Lower leg skin (tissue), 4 donors: Measurements from ENCODE around the gene DPYSL3. TPM values are rescaled to one million over a fixed set of nuclear protein-coding genes. Genes with fewer than 3 reads are reported as not detected.

Experiments used
- DNase-seq, 2 donors: peaks; one replicate each; pipeline ENCODE4 v3.0.0-alpha.2; 2019; ENCODE audit warnings: low spot score in 2 of 2
- H3K4me3 ChIP-seq: fragments of 200-600 bp; sonication (generic); 2 replicates; pipeline ENCODE4 v1.5.1; 2017; ENCODE audit warnings: mild to moderate bottlenecking, low read depth; ENCODE audit not compliant: poor library complexity, severe bottlenecking
- CTCF ChIP-seq, 3 donors: fragments of 450-650 bp; IDR thresholded peaks; one replicate each; pipeline ENCODE4 v1.5.1; 2016; ENCODE audit warnings: antibody characterized with exemption in 3 of 3, mild to moderate bottlenecking in 3 of 3, moderate library complexity in 2 of 3
- POLR2A ChIP-seq, 2 donors: fragments of 450-650 bp; IDR thresholded peaks; one replicate each; pipeline ENCODE4 v1.6.1; 2016 to 2017; ENCODE audit warnings: antibody characterized with exemption in 2 of 2, mild to moderate bottlenecking in 1 of 2, moderate library complexity in 1 of 2
- WGBS, 2 donors: methylation state at CpG; one replicate each; pipeline ENCODE4 v1.1.5; 2018; 5-methylcytosine and 5-hydroxymethylcytosine counted together
- intact Hi-C: fragments of 100-400 bp; cut with DNase I; formaldehyde crosslinking; loops from one replicate; pipeline ENCODE4 v1.15.0; 2023; ENCODE audit warnings: low total_unique reads
- total RNA-seq, 4 donors: library from RNA; depleted of rRNA; stranded (reverse); fragments of >200 nt; gene quantifications; one replicate each; pipeline ENCODE4 v1.1.0, GENCODE V29; 2016

Gene DPYSL3
- total RNA-seq, 4 donors from 2014 or later = 7.1 to 32.2 (median 11.0) TPM

- DNase-seq = peak in 1 of 2 donors; percentile 35
- H3K4me3 ChIP-seq = no peak overlapping the region
- 25 to 26% methylated on average over 3 of the region's 3 CpGs for WGBS, 2 donors
- intact Hi-C loops = no loop called here
- TF ChIP-seq CTCF (IDR thresholded peaks at IDR 0.05) (no peak), POLR2A (IDR thresholded peaks at IDR 0.05) (no peak)
These were observed 5.9 kb downstream of the DPYSL3 start for GRCh38 chr5:147504011-147504410.

- DNase-seq = no peak
- H3K4me3 ChIP-seq = no peak overlapping the region
- TF ChIP-seq POLR2A (IDR thresholded peaks at IDR 0.05) = no peak
- WGBS, 2 donors = 84 to 91% methylated on average over 3 of the region's 3 CpGs
- intact Hi-C loops = no loop called here
These were observed 18.9 kb downstream of the DPYSL3 start for GRCh38 chr5:147490989-147491388.

GRCh38 chr5:147487031-147487750 is 22.7 kb downstream of the DPYSL3 start:
- intact Hi-C loops = no loop called here
- H3K4me3 ChIP-seq = no peak overlapping the region
- 66 to 79% methylated on average over 4 of the region's 4 CpGs for WGBS, 2 donors
- no peak for TF ChIP-seq POLR2A (IDR thresholded peaks at IDR 0.05)
- no peak for TF ChIP-seq CTCF (IDR thresholded peaks at IDR 0.05)
- no peak for DNase-seq

- no peak overlapping the region for H3K4me3 ChIP-seq
- no peak for TF ChIP-seq POLR2A (IDR thresholded peaks at IDR 0.05)
- no peak for TF ChIP-seq CTCF (IDR thresholded peaks at IDR 0.05)
- intact Hi-C loops = no loop called here
- DNase-seq = no peak
- WGBS, 2 donors = 94 to 98% methylated on average over 2 of the region's 2 CpGs
These were observed 24.1 kb downstream of the DPYSL3 start for GRCh38 chr5:147485814-147486213.

GRCh38 chr5:147485046-147485445 is 24.8 kb downstream of the DPYSL3 start:
- intact Hi-C loops = no loop called here
- no peak overlapping the region for H3K4me3 ChIP-seq
- TF ChIP-seq POLR2A (IDR thresholded peaks at IDR 0.05) = no peak
- TF ChIP-seq CTCF (IDR thresholded peaks at IDR 0.05) = no peak
- DNase-seq = no peak
- WGBS, 2 donors = 60 to 70% methylated on average over 6 of the region's 6 CpGs

GRCh38 chr5:147484708-147485020 is 25.2 kb downstream of the DPYSL3 start:
- 27 to 30% methylated on average over 3 of the region's 3 CpGs for WGBS, 2 donors
- no peak for DNase-seq
- intact Hi-C loops = no loop called here
- TF ChIP-seq POLR2A (IDR thresholded peaks at IDR 0.05) (no peak), CTCF (IDR thresholded peaks at IDR 0.05) (no peak)
- H3K4me3 ChIP-seq = no peak overlapping the region
